GM12872 (cell line): Measurements from ENCODE around the gene MSLN.
A peak's percentile ranks its signal among the peaks of the same experiment; 100 is the strongest.

Experiments used
- TF ChIP-seq, protein P1 (sequence below): IDR thresholded peaks from 3 replicates; pipeline ENCODE4 v1.5.1; 2011; ENCODE audit warnings: low read depth, mild to moderate bottlenecking, low read length, moderate library complexity; ENCODE audit not compliant: insufficient read depth

Gene MSLN

DNA sequence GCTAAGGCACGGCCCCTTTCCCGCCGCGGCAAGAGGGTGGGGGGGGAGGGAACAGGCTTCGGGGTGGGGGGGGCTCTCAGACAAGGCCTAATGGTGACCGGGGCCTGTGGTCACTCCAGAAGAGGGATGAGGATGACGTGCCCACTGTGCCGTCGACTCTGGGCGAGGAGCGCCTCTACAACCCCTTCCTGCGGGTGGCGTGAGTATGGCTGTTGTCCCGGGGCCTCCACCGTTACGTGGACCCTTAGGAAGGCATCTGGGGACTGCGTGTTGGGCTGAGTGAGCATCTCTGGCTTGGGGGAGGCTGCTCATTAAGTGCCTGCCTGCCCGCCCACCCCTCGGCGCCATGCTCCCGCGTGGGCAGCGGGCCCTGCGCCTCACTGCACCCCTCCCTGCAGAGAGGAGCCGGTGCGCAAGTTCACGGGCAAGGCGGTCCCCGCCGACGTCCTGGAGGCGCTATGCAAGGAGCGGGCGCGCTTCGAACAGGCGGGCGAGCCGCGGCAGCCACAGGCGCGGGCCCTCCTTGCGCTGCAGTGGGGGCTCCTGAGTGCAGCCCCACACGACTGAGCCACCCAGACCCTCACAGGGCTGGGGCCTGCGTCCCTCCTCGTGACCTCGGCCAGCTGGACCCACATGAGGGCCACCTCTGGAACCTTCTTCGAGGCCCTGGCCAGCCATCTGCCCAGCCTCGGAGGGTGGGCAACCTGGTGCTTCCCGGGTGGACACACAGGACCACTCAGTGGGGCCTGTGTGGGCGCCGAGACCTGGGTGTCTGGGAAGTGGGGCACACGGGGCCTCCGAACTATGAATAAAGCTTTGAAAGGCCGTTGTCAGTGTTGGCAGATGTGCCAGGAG, 31.4 kb upstream of the MSLN start:
- TF ChIP-seq, protein P1, sequence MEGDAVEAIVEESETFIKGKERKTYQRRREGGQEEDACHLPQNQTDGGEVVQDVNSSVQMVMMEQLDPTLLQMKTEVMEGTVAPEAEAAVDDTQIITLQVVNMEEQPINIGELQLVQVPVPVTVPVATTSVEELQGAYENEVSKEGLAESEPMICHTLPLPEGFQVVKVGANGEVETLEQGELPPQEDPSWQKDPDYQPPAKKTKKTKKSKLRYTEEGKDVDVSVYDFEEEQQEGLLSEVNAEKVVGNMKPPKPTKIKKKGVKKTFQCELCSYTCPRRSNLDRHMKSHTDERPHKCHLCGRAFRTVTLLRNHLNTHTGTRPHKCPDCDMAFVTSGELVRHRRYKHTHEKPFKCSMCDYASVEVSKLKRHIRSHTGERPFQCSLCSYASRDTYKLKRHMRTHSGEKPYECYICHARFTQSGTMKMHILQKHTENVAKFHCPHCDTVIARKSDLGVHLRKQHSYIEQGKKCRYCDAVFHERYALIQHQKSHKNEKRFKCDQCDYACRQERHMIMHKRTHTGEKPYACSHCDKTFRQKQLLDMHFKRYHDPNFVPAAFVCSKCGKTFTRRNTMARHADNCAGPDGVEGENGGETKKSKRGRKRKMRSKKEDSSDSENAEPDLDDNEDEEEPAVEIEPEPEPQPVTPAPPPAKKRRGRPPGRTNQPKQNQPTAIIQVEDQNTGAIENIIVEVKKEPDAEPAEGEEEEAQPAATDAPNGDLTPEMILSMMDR, result no peak

DNA sequence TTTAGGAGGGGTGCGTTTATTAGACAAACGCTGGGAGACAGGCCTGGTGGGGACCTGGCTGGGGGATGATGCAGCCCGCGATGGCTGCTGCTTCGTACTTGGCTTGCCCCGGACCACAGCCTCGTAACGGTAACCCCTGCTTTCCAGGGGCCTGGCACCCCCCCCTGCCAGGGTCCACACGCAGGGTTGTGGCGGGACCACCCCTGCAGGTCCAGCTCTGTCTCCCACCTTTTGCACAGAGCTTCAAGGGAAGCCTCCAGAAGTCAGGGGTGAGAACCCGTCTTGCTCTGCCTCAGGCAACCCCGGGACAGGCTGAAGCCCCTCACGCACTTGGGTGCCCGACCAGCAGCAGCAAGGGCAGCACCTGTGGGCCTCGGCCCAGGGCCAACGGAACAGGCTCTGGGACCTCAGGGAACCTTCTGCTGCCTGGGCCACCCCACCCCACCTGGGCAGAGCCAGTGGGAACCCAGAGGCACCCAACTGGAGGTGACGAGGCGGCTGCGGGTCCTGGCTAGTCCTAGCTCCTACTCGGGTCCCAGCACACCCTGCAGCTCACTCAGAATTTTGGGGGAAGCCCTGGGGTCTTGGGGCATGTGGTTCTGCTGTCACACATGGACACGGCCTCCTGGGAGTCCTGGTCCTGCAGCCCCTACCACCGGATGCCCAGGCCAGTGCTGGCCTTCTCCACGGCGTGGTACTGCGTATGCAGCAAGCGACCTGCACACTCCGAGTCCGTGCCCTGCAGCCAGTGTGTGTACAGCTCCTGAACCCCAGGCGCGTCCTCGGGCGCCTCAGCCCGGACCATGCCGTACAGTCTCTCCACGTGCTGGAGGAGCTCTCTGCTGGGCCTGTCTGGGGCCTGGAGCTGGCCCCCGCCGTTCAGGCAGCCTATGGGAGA, 30.5 kb upstream of the MSLN start:
- TF ChIP-seq, protein P1, result no peak

DNA sequence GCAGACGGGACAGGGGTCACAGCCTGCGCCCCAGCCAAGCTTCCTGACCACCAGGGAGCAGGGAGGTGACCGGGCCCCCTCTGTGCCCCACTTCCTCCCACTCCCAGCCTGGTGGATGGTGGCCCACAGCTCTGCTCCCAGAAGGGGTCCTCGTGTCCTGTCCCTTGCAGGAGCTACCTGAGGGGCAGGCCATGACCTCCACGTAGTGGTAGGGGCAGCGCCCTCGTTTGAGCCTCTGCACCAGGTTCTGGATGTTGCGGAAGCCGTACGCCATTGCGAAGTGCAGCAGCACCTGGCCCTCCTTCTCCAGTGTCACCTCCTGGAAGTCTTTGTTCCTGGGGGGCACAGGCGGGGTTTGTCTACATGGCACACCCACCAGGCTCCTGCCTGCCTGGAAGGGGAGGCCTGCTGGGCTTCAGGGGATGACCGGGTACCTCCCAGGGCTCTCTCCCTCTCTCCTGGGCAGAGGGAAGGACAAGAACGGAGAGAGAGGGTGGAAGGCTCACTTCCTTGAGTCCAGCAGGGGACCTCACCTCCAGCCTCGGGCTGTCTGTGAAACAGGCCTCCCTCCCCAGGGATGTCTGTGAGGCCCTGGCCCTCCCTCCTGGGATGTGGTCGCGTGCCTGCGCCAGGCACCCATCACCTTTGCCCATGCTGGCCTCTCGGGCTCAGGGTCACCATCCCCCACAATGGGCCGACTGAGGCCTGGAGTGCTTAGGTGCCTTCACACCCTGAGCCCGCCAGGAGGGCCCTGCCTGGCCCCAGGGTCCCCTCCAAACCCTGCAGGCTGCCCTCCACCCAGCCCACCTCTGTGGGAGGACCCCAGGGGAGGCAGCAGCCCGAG, 29.6 kb upstream of the MSLN start:
- TF ChIP-seq, protein P1, result no peak

DNA sequence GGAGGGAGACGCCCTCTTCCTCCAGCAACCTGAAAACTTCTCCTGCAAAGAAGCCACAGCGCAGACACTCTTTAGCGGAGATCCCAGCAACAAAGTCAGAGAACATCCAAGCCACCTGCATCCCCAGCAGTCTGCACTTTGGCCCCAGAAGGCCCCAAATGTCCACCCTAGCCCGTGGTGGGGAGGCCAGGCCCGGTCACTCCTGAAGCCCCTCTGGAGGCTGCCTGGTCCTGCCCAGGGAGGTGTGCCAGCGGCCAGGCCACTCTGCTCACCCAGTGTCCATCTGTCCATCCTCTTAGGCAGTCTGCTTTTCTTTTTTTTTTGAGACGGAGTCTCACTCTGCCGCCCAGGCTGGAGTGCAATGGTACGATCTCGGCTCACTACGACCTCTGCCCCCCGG, 28.2 kb upstream of the MSLN start:
- TF ChIP-seq, protein P1, result no peak

DNA sequence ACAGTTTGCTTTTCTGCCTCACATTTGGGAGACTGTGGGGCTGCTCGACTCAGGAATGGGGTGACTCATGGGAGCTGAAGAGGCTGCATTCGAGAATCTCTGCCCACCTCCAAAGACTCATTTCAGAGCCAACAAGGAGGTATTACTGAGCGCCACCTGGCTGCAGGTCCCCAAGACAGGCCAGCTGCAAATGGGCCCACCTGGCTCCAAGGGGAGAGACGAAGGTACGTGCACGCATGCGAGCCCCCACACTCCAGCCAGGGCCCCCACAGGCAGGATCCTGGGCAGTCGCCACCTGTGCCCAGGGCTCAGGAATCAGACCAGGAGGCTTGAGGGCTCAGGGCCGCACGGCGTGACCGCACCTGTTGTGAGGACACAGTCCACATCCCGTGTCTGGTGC, 27.6 kb upstream of the MSLN start:
- TF ChIP-seq, protein P1, result no peak

DNA sequence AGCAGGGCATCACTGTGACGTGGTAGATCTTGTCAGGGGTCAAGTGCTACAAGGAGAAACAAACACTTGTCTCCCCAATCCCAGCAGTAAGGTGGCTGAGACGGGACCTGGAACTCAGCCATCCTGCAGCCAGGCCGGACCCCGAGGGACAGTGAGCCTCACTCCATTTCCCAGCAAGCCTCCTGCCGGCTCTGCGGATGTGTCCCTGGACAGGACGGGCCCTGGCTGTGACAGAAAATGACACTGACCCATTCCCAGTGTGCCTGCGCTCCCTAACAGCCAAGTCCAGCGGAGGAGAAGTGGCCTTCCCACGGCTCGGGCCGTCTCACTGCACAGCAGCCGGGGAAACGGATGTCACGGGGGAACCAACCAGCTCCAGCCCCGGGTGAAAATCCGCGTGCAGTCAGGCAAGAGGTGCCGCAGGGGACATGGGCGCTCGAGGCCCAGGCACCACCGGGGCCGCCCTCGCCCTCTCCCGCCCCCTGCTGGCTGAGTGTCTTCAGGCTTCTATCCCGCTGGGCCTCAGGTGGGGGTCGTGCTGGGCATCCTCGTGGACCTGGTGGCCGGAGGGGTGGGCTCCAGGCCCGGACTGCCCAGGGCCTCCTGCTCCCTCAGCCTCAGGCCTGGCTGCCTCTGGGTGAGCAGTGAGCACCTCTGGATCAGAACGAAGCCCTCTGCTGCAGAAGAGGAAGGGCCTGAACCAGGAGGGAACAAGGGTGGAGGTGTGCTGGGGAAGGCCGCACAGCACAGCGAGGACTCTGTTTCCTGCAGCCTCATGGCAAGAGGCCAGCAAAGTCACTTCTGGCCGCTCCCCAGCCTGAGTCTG, 26.9 kb upstream of the MSLN start:
- TF ChIP-seq, protein P1, result peak; percentile 20; the same call in 1 of the 3 replicates
